ENCODE data around the gene LPP.

- TF ChIP-seq POLR2A (IDR thresholded peaks at IDR 0.05) (no peak), CTCF (IDR thresholded peaks at IDR 0.05) (no peak), EP300 (IDR thresholded peaks at IDR 0.05) (no peak)
Observed at GRCh38 chr3:188680605-188681004, 526.6 kb downstream of the LPP start.

Measured in ovary (tissue), 3 donors.